ENCODE results near the gene SPNS2. TPM values are rescaled to one million over a fixed set of nuclear protein-coding genes. Genes with fewer than 3 reads are reported as not detected.
A peak's percentile ranks its signal among the peaks of the same experiment; 100 is the strongest.

Gene SPNS2
- total and polyA plus RNA-seq, 2 of the 8 experiments (the other 6 are each of a cell fraction or from before 2014, with no cell fraction given), result 1.2 to 1.5 TPM

- TF ChIP-seq, protein P1, sequence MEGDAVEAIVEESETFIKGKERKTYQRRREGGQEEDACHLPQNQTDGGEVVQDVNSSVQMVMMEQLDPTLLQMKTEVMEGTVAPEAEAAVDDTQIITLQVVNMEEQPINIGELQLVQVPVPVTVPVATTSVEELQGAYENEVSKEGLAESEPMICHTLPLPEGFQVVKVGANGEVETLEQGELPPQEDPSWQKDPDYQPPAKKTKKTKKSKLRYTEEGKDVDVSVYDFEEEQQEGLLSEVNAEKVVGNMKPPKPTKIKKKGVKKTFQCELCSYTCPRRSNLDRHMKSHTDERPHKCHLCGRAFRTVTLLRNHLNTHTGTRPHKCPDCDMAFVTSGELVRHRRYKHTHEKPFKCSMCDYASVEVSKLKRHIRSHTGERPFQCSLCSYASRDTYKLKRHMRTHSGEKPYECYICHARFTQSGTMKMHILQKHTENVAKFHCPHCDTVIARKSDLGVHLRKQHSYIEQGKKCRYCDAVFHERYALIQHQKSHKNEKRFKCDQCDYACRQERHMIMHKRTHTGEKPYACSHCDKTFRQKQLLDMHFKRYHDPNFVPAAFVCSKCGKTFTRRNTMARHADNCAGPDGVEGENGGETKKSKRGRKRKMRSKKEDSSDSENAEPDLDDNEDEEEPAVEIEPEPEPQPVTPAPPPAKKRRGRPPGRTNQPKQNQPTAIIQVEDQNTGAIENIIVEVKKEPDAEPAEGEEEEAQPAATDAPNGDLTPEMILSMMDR (IDR thresholded peaks at IDR 0.05; ENCODE audit: control extremely low read depth in 1 of 3, insufficient read depth in 1 of 3, low read depth in 1 of 3, low read length in 3 of 3), result peak; percentile 61 to 88 (median 78)
- TF ChIP-seq NRF1 (IDR thresholded peaks at IDR 0.05; ENCODE audit: low read depth, low read length) (no peak), SIX5 (IDR thresholded peaks at IDR 0.05; ENCODE audit: low read depth, low read length) (no peak)
These were observed 66.8 kb downstream of the SPNS2 start (continued) for GRCh38 chr17:4565209-4566141.
